Activated T-cell treated with anti-CD3 and anti-CD28 coated beads for 48 hours (primary cell): ENCODE measurements around the gene SLC29A3.

Experiments used
- DNase-seq: peaks from one replicate; pipeline ENCODE4 v3.0.0-alpha.2; 2020; ENCODE audit warnings: low read depth

Gene SLC29A3

GRCh38 chr10:71301371-71301916, 17.6 kb upstream of the SLC29A3 start:
- no peak for DNase-seq

GRCh38 chr10:71302451-71302850, 16.6 kb upstream of the SLC29A3 start:
- DNase-seq: no peak

GRCh38 chr10:71302874-71303568, 16.0 kb upstream of the SLC29A3 start:
- DNase-seq: no peak

- DNase-seq: no peak
Observed at GRCh38 chr10:71303569-71303907, 15.5 kb upstream of the SLC29A3 start.

GRCh38 chr10:71304914-71305313, 14.1 kb upstream of the SLC29A3 start:
- no peak for DNase-seq

GRCh38 chr10:71306979-71307378, 12.1 kb upstream of the SLC29A3 start:
- DNase-seq: no peak

- DNase-seq: no peak
Observed at GRCh38 chr10:71307469-71308085, 11.5 kb upstream of the SLC29A3 start.

- DNase-seq: no peak
Observed at GRCh38 chr10:71308244-71308643, 10.8 kb upstream of the SLC29A3 start.

GRCh38 chr10:71308985-71309384, 10.1 kb upstream of the SLC29A3 start:
- no peak for DNase-seq

GRCh38 chr10:71309919-71310318, 9.1 kb upstream of the SLC29A3 start:
- DNase-seq: no peak

GRCh38 chr10:71312220-71312619, 6.8 kb upstream of the SLC29A3 start:
- DNase-seq: no peak

GRCh38 chr10:71312811-71313789, 6.0 kb upstream of the SLC29A3 start:
- DNase-seq: no peak

- peak; percentile 51 for DNase-seq
Observed at GRCh38 chr10:71314028-71314693, 4.9 kb upstream of the SLC29A3 start.

GRCh38 chr10:71314694-71315225, 4.3 kb upstream of the SLC29A3 start:
- DNase-seq: no peak

- no peak for DNase-seq
Observed at GRCh38 chr10:71316056-71316785, 2.8 kb upstream of the SLC29A3 start.

GRCh38 chr10:71316786-71317160, 2.3 kb upstream of the SLC29A3 start:
- DNase-seq: no peak

- no peak for DNase-seq
Observed at GRCh38 chr10:71317739-71318138, 1.3 kb upstream of the SLC29A3 start.

GRCh38 chr10:71319800-71320392, 837 bp downstream of the SLC29A3 start:
- no peak for DNase-seq

GRCh38 chr10:71320592-71320991, 1.5 kb downstream of the SLC29A3 start:
- no peak for DNase-seq

- no peak for DNase-seq
Observed at GRCh38 chr10:71321386-71321785, 2.3 kb downstream of the SLC29A3 start.

- no peak for DNase-seq
Observed at GRCh38 chr10:71323407-71323806, 4.3 kb downstream of the SLC29A3 start.
